GM12878 (cell line): Measurements from ENCODE around the gene U2AF2.

Experiments used
- BHLHE40 ChIP-seq, 2 experiments: fragments of 450-650 bp in 1 of 2; IDR thresholded peaks; 2 replicates each; pipeline ENCODE4 v1.6.1; 2011 to 2017; ENCODE audit warnings: low read depth in 2 of 2, borderline replicate concordance in 1 of 2, improper control_type of control experiment in 1 of 2, low read length in 1 of 2, mild to moderate bottlenecking in 1 of 2
- CBX3 ChIP-seq: fragments of 200-600 bp; sonication (generic); IDR thresholded peaks from 2 replicates; pipeline ENCODE4 v1.6.1; 2016; ENCODE audit warnings: low read depth, borderline replicate concordance
- CHD4 ChIP-seq: fragments of 200-600 bp; sonication (generic); IDR thresholded peaks from 2 replicates; pipeline ENCODE4 v1.6.1; 2016; ENCODE audit warnings: mild to moderate bottlenecking
- ESRRA ChIP-seq: IDR thresholded peaks from 2 replicates; pipeline ENCODE4 v1.6.1; 2012; ENCODE audit warnings: mild to moderate bottlenecking, low read length, improper control_type of control experiment
- EZH2 ChIP-seq: IDR thresholded peaks from 2 replicates; pipeline ENCODE4 v1.6.1; 2012; ENCODE audit warnings: low read depth, mild to moderate bottlenecking, control low read depth, inconsistent platforms, low read length, borderline replicate concordance; ENCODE audit not compliant: control insufficient read depth
- KDM1A ChIP-seq: fragments of 200-600 bp; sonication (generic); IDR thresholded peaks from 2 replicates; pipeline ENCODE4 v1.6.1; 2016; ENCODE audit warnings: borderline replicate concordance
- POLR2AphosphoS5 ChIP-seq: IDR thresholded peaks from 2 replicates; pipeline ENCODE4 v1.6.1; 2011; ENCODE audit warnings: mild to moderate bottlenecking, low read length, inconsistent platforms
- SIN3A ChIP-seq: IDR thresholded peaks from 2 replicates; pipeline ENCODE4 v1.6.1; 2012; ENCODE audit warnings: low read depth, low read length, improper control_type of control experiment
- ZNF24 ChIP-seq: fragments of 450-650 bp; IDR thresholded peaks from 2 replicates; pipeline ENCODE4 v1.6.1; 2017; ENCODE audit warnings: antibody characterized with exemption, mild to moderate bottlenecking
- ZZZ3 ChIP-seq: IDR thresholded peaks from 2 replicates; pipeline ENCODE4 v1.6.1; 2011; ENCODE audit warnings: low read depth; ENCODE audit not compliant: control insufficient read depth, insufficient read length
- TF ChIP-seq, protein P1 (sequence below): fragments of 450-650 bp; IDR thresholded peaks from 2 replicates; pipeline ENCODE4 v1.6.1; 2016; ENCODE audit warnings: mild to moderate bottlenecking
- TF ChIP-seq, protein P2 (sequence below), 3 experiments: IDR thresholded peaks in 2 of 3; conservative IDR thresholded peaks in 1 of 3; 2 replicates each; pipeline ENCODE4 v1.5.1; 2011; ENCODE audit warnings: low read depth in 3 of 3, low read length in 3 of 3, mild to moderate bottlenecking in 3 of 3, control low read depth in 2 of 3, moderate library complexity in 2 of 3, inconsistent platforms in 1 of 3, mixed read lengths in 1 of 3; ENCODE audit not compliant: control insufficient read depth in 2 of 3, insufficient read depth in 1 of 3; ENCODE audit errors: extremely low read depth in 1 of 3
- TF ChIP-seq, protein P3 (sequence below): IDR thresholded peaks from 2 replicates; pipeline ENCODE4 v1.6.1; 2011; ENCODE audit warnings: mild to moderate bottlenecking, low read depth, low read length, moderate library complexity; ENCODE audit not compliant: insufficient replicate concordance
- TF ChIP-seq, protein P4 (sequence below): IDR thresholded peaks from 2 replicates; pipeline ENCODE4 v1.6.1; 2012; ENCODE audit warnings: low read depth, low read length, improper control_type of control experiment

DNA sequence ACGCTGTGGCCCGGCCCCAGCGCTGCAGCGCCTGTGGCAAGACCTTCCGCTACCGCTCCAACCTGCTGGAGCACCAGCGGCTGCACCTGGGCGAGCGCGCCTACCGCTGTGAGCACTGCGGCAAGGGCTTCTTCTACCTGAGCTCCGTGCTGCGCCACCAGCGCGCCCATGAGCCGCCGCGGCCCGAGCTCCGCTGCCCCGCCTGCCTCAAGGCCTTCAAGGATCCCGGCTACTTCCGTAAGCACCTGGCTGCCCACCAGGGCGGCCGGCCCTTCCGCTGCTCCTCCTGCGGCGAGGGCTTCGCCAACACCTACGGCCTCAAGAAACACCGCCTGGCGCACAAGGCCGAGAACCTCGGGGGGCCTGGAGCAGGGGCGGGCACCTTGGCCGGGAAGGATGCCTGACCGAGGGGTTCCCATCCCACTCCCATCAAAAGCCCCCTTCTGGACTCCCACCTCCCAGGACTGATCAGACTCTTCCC lies 38.4 kb upstream of the U2AF2 start:
- no peak for TF ChIP-seq BHLHE40 (IDR thresholded peaks at IDR 0.05; ENCODE audit: borderline replicate concordance in 1 of 2, low read depth in 2 of 2, low read length in 1 of 2)
- TF ChIP-seq, protein P1, sequence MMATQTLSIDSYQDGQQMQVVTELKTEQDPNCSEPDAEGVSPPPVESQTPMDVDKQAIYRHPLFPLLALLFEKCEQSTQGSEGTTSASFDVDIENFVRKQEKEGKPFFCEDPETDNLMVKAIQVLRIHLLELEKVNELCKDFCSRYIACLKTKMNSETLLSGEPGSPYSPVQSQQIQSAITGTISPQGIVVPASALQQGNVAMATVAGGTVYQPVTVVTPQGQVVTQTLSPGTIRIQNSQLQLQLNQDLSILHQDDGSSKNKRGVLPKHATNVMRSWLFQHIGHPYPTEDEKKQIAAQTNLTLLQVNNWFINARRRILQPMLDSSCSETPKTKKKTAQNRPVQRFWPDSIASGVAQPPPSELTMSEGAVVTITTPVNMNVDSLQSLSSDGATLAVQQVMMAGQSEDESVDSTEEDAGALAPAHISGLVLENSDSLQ: no peak
- TF ChIP-seq ESRRA: no peak
- TF ChIP-seq ZNF24: no peak
- TF ChIP-seq, protein P2, sequence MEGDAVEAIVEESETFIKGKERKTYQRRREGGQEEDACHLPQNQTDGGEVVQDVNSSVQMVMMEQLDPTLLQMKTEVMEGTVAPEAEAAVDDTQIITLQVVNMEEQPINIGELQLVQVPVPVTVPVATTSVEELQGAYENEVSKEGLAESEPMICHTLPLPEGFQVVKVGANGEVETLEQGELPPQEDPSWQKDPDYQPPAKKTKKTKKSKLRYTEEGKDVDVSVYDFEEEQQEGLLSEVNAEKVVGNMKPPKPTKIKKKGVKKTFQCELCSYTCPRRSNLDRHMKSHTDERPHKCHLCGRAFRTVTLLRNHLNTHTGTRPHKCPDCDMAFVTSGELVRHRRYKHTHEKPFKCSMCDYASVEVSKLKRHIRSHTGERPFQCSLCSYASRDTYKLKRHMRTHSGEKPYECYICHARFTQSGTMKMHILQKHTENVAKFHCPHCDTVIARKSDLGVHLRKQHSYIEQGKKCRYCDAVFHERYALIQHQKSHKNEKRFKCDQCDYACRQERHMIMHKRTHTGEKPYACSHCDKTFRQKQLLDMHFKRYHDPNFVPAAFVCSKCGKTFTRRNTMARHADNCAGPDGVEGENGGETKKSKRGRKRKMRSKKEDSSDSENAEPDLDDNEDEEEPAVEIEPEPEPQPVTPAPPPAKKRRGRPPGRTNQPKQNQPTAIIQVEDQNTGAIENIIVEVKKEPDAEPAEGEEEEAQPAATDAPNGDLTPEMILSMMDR (IDR thresholded peaks at IDR 0.05 in 2 of 3, conservative IDR thresholded peaks at IDR 0.05 in 1 of 3; ENCODE audit: control insufficient read depth in 2 of 3, extremely low read depth in 1 of 3, insufficient read depth in 1 of 3, low read depth in 3 of 3, low read length in 3 of 3): no peak
- no peak for TF ChIP-seq POLR2AphosphoS5
- no peak for TF ChIP-seq SIN3A
- TF ChIP-seq, protein P3, sequence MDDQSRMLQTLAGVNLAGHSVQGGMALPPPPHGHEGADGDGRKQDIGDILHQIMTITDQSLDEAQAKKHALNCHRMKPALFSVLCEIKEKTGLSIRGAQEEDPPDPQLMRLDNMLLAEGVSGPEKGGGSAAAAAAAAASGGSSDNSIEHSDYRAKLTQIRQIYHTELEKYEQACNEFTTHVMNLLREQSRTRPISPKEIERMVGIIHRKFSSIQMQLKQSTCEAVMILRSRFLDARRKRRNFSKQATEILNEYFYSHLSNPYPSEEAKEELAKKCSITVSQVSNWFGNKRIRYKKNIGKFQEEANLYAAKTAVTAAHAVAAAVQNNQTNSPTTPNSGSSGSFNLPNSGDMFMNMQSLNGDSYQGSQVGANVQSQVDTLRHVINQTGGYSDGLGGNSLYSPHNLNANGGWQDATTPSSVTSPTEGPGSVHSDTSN: no peak
- TF ChIP-seq, protein P4, sequence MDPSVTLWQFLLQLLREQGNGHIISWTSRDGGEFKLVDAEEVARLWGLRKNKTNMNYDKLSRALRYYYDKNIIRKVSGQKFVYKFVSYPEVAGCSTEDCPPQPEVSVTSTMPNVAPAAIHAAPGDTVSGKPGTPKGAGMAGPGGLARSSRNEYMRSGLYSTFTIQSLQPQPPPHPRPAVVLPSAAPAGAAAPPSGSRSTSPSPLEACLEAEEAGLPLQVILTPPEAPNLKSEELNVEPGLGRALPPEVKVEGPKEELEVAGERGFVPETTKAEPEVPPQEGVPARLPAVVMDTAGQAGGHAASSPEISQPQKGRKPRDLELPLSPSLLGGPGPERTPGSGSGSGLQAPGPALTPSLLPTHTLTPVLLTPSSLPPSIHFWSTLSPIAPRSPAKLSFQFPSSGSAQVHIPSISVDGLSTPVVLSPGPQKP: no peak
- no peak for TF ChIP-seq CHD4
- no peak for TF ChIP-seq KDM1A
- TF ChIP-seq EZH2: no peak
- TF ChIP-seq ZZZ3: no peak
- TF ChIP-seq CBX3: no peak
